Body of pancreas (tissue), 4 donors: Measurements from ENCODE around the gene PTPRM. TPM values are rescaled to one million over a fixed set of nuclear protein-coding genes. Genes with fewer than 3 reads are reported as not detected.

Source experiments
- ATAC-seq: fragments of 150-250 bp; one replicate; pipeline ENCODE4 v1.9.1; 2016
- DNase-seq, 4 donors: peaks; one replicate each; pipeline ENCODE4 v3.0.0-alpha.2; 2019
- H3K27ac ChIP-seq, 4 donors: fragments of 200-600 bp; sonication (generic); 1 replicate in 3 of 4; 2 replicates in 1 of 4; pipeline versions ENCODE4 v1.5.1 to v1.6.1; 2016 to 2019; ENCODE audit warnings: mild to moderate bottlenecking in 1 of 4, mixed read lengths in 1 of 4, moderate library complexity in 1 of 4
- H3K27me3 ChIP-seq, 2 donors: fragments of 200-600 bp; sonication (generic); one replicate each; pipeline ENCODE4 v1.6.0; 2016; ENCODE audit warnings: mild to moderate bottlenecking in 1 of 2
- H3K36me3 ChIP-seq, 2 donors: fragments of 200-600 bp; sonication (generic); replicated peaks in 1 of 2; 2 replicates each; pipeline ENCODE4 v1.5.1; 2016; ENCODE audit warnings: low read depth in 2 of 2; ENCODE audit not compliant: insufficient read depth in 1 of 2
- H3K4me1 ChIP-seq: fragments of 200-600 bp; sonication (generic); one replicate; pipeline ENCODE4 v1.6.0; 2016
- H3K4me3 ChIP-seq, 2 donors: fragments of 200-600 bp; sonication (generic); 1 replicate in 1 of 2; 2 replicates in 1 of 2; pipeline ENCODE4 v1.5.1; 2016 to 2019
- H3K9me3 ChIP-seq, 3 donors: fragments of 200-600 bp; sonication (generic); 1 replicate in 2 of 3; 2 replicates in 1 of 3; pipeline ENCODE4 v1.5.1; 2016
- CTCF ChIP-seq, 7 experiments: fragments of 450-650 bp in 4 of 7; fragments of 200-600 bp in 3 of 7; sonication (generic) in 3 of 7; IDR thresholded peaks; one replicate each; pipeline ENCODE4 v1.5.1; 2016 to 2019; ENCODE audit warnings: antibody characterized with exemption in 7 of 7
- POLR2A ChIP-seq, 3 donors: fragments of 450-650 bp; IDR thresholded peaks; one replicate each; pipeline ENCODE4 v1.6.1; 2016; ENCODE audit warnings: antibody characterized with exemption in 3 of 3, mild to moderate bottlenecking in 2 of 3
- WGBS, 2 donors: methylation state at CpG; one replicate each; pipeline ENCODE4 v1.1.5; 2017; 5-methylcytosine and 5-hydroxymethylcytosine counted together
- intact Hi-C: fragments of 100-400 bp; cut with DNase I; formaldehyde crosslinking; loops from one replicate; pipeline ENCODE4 v1.15.1; 2023
- total RNA-seq, 2 donors: library from RNA; depleted of rRNA; stranded (reverse); fragments of >200 nt; gene quantifications; one replicate each; pipeline ENCODE4 v1.1.0, GENCODE V29; 2016

PTPRM gene
- total RNA-seq, 2 donors from 2014 or later = 38.2 to 48.0 TPM

DNA sequence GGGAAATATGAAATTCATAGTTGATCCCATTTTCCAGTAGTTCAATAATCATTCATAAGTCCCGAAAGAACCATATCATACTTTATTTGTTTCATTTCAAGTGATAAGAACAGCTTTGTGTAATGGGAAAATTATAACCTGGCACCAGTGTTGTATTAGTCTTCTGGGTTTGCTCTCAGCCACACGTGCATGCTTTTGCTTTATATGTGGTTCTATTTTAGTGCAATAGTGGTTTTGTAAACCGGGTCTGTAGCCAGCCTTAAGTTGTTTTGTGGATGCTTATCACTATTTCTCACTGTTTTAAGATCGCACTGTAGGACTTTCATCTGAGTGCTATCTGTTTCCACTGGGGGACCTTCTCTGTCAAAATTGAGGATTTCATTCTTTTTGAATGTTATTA is 203.8 kb downstream of the PTPRM start:
- 17 to 25% methylated on average over 4 of the region's 4 CpGs for WGBS, 2 donors
- Histone ChIP-seq H3K4me3 (no peak overlapping the region), H3K36me3 (no peaks in the 10 kb centered on the region), H3K27ac (no peak overlapping the region), H3K4me1 (peaks cover 4% of the 10 kb centered on the region), H3K27me3 (no peaks in the 10 kb centered on the region), H3K9me3 (no peaks in the 10 kb centered on the region)
- intact Hi-C loops = no loop called here
- DNase-seq (peak in 1 of 4 donors; percentile 26), ATAC-seq (no peak)
- TF ChIP-seq CTCF (IDR thresholded peaks at IDR 0.05) (no peak), POLR2A (IDR thresholded peaks at IDR 0.05) (no peak)

- TF ChIP-seq CTCF (IDR thresholded peaks at IDR 0.05) = no peak
- no peak for TF ChIP-seq POLR2A (IDR thresholded peaks at IDR 0.05)
- H3K4me3 ChIP-seq = no peak overlapping the region
- no peaks in the 10 kb centered on the region for H3K9me3 ChIP-seq
- no peak for ATAC-seq
- no peaks in the 10 kb centered on the region for H3K27me3 ChIP-seq
- no peaks in the 10 kb centered on the region for H3K36me3 ChIP-seq
- H3K4me1 ChIP-seq = peaks cover 4% of the 10 kb centered on the region
- no peak overlapping the region for H3K27ac ChIP-seq
- intact Hi-C loops = no loop called here
- no peak for DNase-seq
These were observed 205.4 kb downstream of the PTPRM start for GRCh38 chr18:7772510-7772888.

DNA sequence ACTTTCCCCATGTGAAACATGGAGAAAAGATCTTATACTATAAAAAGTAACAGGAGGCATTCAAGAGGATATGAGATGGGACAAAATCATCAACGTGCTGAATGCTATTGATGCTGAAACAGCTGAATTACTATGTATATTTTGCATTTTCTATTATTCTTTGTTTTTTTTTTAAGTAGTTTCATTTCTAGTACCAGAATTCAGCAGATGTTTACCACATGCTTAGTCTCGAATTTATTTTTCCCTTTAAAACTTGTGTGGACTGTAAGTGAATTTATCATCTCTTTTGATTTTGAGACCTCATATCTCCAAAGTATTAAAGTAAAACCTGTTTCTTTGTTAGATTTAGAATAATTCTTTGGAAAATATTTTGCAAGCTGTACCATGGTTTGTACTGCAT is 205.8 kb downstream of the PTPRM start:
- Histone ChIP-seq H3K27me3 (no peaks in the 10 kb centered on the region), H3K4me1 (peaks cover 4% of the 10 kb centered on the region), H3K4me3 (no peak overlapping the region), H3K9me3 (no peaks in the 10 kb centered on the region), H3K27ac (no peak overlapping the region), H3K36me3 (no peaks in the 10 kb centered on the region)
- WGBS, 2 donors = 71 to 77% methylated on average over 2 of the region's 2 CpGs
- TF ChIP-seq POLR2A (IDR thresholded peaks at IDR 0.05) (no peak), CTCF (IDR thresholded peaks at IDR 0.05) (no peak)
- ATAC-seq = no peak
- no peak for DNase-seq
- intact Hi-C loops = no loop called here

GRCh38 chr18:7775128-7775527 is 208.0 kb downstream of the PTPRM start:
- ATAC-seq = no peak
- no peak overlapping the region for H3K27ac ChIP-seq
- WGBS, 2 donors = 70 to 92% methylated on average over 4 of the region's 4 CpGs

More at GRCh38 chr18:7775128-7775527, 208.0 kb downstream of the PTPRM start:
- Histone ChIP-seq H3K27me3 (no peaks in the 10 kb centered on the region), H3K4me3 (no peak overlapping the region), H3K4me1 (peaks cover 4% of the 10 kb centered on the region), H3K36me3 (no peaks in the 10 kb centered on the region), H3K9me3 (no peaks in the 10 kb centered on the region)
- intact Hi-C loops = no loop called here
- TF ChIP-seq POLR2A (IDR thresholded peaks at IDR 0.05) (no peak), CTCF (IDR thresholded peaks at IDR 0.05) (no peak)
- DNase-seq = no peak
